Left kidney (tissue), 2 donors: ENCODE results near the gene CD37. TPM values are rescaled to one million over a fixed set of nuclear protein-coding genes. Genes with fewer than 3 reads are reported as not detected.
"Not testable (repeated sequence)": the region's sequence is repeated elsewhere in the genome, so short reads cannot be mapped to it uniquely, and the experiment has no call there.

Experiments
- DNase-seq: peaks from one replicate; pipeline ENCODE4 v3.0.0-alpha.2; 2013
- polyA plus RNA-seq: library from polyadenylated mRNA; unstranded; fragments of 120-200 nt; gene quantifications from one replicate; pipeline ENCODE4 v1.2.1, GENCODE V29; 2013; ENCODE audit not compliant: insufficient read length

Gene CD37
- polyA plus RNA-seq, 1 donor, result 53.3 TPM

GRCh38 chr19:49327878-49328544 lies 7.2 kb upstream of the CD37 start:
- DNase-seq, result no peak

- no peak for DNase-seq
These were observed 6.5 kb upstream of the CD37 start for GRCh38 chr19:49328741-49329140.

- DNase-seq, result not testable (repeated sequence)
These were observed 4.0 kb upstream of the CD37 start for GRCh38 chr19:49331187-49331586.

GRCh38 chr19:49331616-49332055 lies 3.6 kb upstream of the CD37 start:
- no peak for DNase-seq

- DNase-seq, result not testable (repeated sequence)
These were observed 2.4 kb upstream of the CD37 start for GRCh38 chr19:49332691-49333417.

GRCh38 chr19:49333418-49333805 lies 1.8 kb upstream of the CD37 start:
- no peak for DNase-seq

GRCh38 chr19:49333811-49334288 lies 1.4 kb upstream of the CD37 start:
- DNase-seq, result no peak

- DNase-seq, result no peak
These were observed 727 bp downstream of the CD37 start for GRCh38 chr19:49335784-49336481.

- no peak for DNase-seq
These were observed 1.5 kb downstream of the CD37 start for GRCh38 chr19:49336482-49337266.

- DNase-seq, result no peak
These were observed 2.2 kb downstream of the CD37 start for GRCh38 chr19:49337267-49338022.

- no peak for DNase-seq
These were observed 2.9 kb downstream of the CD37 start for GRCh38 chr19:49338023-49338677.

GRCh38 chr19:49338691-49339300 lies 3.6 kb downstream of the CD37 start:
- peak; percentile 83 for DNase-seq

- peak; percentile 91 for DNase-seq
These were observed 4.3 kb downstream of the CD37 start for GRCh38 chr19:49339301-49340068.

- DNase-seq, result peak; percentile 46
These were observed 5.1 kb downstream of the CD37 start for GRCh38 chr19:49340069-49340864.

GRCh38 chr19:49340865-49341718 lies 5.9 kb downstream of the CD37 start:
- DNase-seq, result no peak

GRCh38 chr19:49342291-49342721 lies 7.1 kb downstream of the CD37 start:
- DNase-seq, result no peak

- DNase-seq, result no peak
These were observed 7.9 kb downstream of the CD37 start for GRCh38 chr19:49343123-49343522.
